NCI-H2107 treated with DMSO at 0.1 percent for 48 hours (cell line): ENCODE measurements around the gene PTS.

Experiments
- DNase-seq: peaks from one replicate; lab custom pipeline; 2025; ENCODE audit not compliant: unreplicated experiment; lab: John Stamatoyannopoulos, UW

The PTS gene

GRCh38 chr11:112221274-112221835 lies 4.9 kb upstream of the PTS start:
- DNase-seq, result no peak

GRCh38 chr11:112222303-112222702 lies 3.9 kb upstream of the PTS start:
- DNase-seq, result no peak

- no peak for DNase-seq
Measured at GRCh38 chr11:112223121-112223520, 3.1 kb upstream of the PTS start.

- no peak for DNase-seq
Measured at GRCh38 chr11:112223754-112224532, 2.3 kb upstream of the PTS start.

- DNase-seq, result no peak
Measured at GRCh38 chr11:112225753-112226061, 521 bp upstream of the PTS start.

- no peak for DNase-seq
Measured at GRCh38 chr11:112226831-112227401, 688 bp downstream of the PTS start.

- DNase-seq, result no peak
Measured at GRCh38 chr11:112227471-112227870, 1.2 kb downstream of the PTS start.

- DNase-seq, result no peak
Measured at GRCh38 chr11:112228706-112229105, 2.5 kb downstream of the PTS start.

GRCh38 chr11:112229159-112229558 lies 2.9 kb downstream of the PTS start:
- no peak for DNase-seq

GRCh38 chr11:112229746-112230433 lies 3.7 kb downstream of the PTS start:
- no peak for DNase-seq

GRCh38 chr11:112231952-112232351 lies 5.7 kb downstream of the PTS start:
- no peak for DNase-seq

GRCh38 chr11:112235750-112236390 lies 9.6 kb downstream of the PTS start:
- DNase-seq, result no peak

- DNase-seq, result no peak
Measured at GRCh38 chr11:112237451-112237850, 11.2 kb downstream of the PTS start.

GRCh38 chr11:112238041-112238440 lies 11.8 kb downstream of the PTS start:
- no peak for DNase-seq

- no peak for DNase-seq
Measured at GRCh38 chr11:112241486-112241885, 15.3 kb downstream of the PTS start.

- DNase-seq, result no peak
Measured at GRCh38 chr11:112247201-112247600, 21.0 kb downstream of the PTS start.

GRCh38 chr11:112248201-112248600 lies 22.0 kb downstream of the PTS start:
- DNase-seq, result no peak

- DNase-seq, result no peak
Measured at GRCh38 chr11:112249871-112250610, 23.8 kb downstream of the PTS start.

GRCh38 chr11:112253605-112254242 lies 27.5 kb downstream of the PTS start:
- DNase-seq, result no peak

- DNase-seq, result peak; percentile 45
Measured at GRCh38 chr11:112255067-112255720, 29.0 kb downstream of the PTS start.
